Naive thymus-derived CD4-positive, alpha-beta T cell (primary cell): Measurements from ENCODE around the gene PVR. TPM values are rescaled to one million over a fixed set of nuclear protein-coding genes. Genes with fewer than 3 reads are reported as not detected.
A peak's percentile ranks its signal among the peaks of the same experiment; 100 is the strongest.

Experiments used
- ATAC-seq: fragments of 150-1000 bp; cut with Tn5 transposase; 2 replicates; pipeline ENCODE4 v1.10.0; 2021; ENCODE audit warnings: mild to moderate bottlenecking, moderate library complexity
- CTCF ChIA-PET: fragments of 350-600 bp; sonication (Branson Sonifier 250); formaldehyde crosslinking; loops from one replicate; lab custom pipeline; 2021; ENCODE audit warnings: antibody characterized with exemption; lab: Charles Lee
- POLR2A ChIA-PET: fragments of 350-600 bp; sonication (Branson Sonifier 250); formaldehyde crosslinking; loops from one replicate; lab custom pipeline; 2021; ENCODE audit warnings: antibody characterized with exemption, inconsistent platforms; lab: Charles Lee
- DNase-seq, 9 donors: peaks; one replicate each; pipeline versions ENCODE4 v3.0.0 to v3.0.0-alpha.2; 2020 to 2022; ENCODE audit warnings: mixed read lengths in 1 of 9
- H3K27ac ChIP-seq: one replicate; pipeline ENCODE4 v1.7.0; 2013; ENCODE audit warnings: mild to moderate bottlenecking, low read depth, low read length, moderate library complexity
- H3K27me3 ChIP-seq, 2 donors: one replicate each; pipeline ENCODE4 v1.7.0; 2013; ENCODE audit warnings: low read length in 2 of 2, mild to moderate bottlenecking in 2 of 2, moderate library complexity in 2 of 2; ENCODE audit not compliant: control insufficient read depth in 2 of 2, insufficient read depth in 2 of 2
- H3K36me3 ChIP-seq, 3 experiments: 1 replicate in 2 of 3; 2 replicates in 1 of 3; pipeline ENCODE4 v1.7.0; 2013; ENCODE audit warnings: low read length in 3 of 3, mild to moderate bottlenecking in 3 of 3, moderate library complexity in 1 of 3; ENCODE audit not compliant: insufficient read depth in 3 of 3, control insufficient read depth in 2 of 3
- H3K4me1 ChIP-seq, 2 donors: one replicate each; pipeline ENCODE4 v1.7.0; 2013; ENCODE audit warnings: low read length in 2 of 2, mild to moderate bottlenecking in 2 of 2, moderate library complexity in 1 of 2; ENCODE audit not compliant: control insufficient read depth in 2 of 2, insufficient read depth in 2 of 2
- H3K4me3 ChIP-seq: 2 replicates; pipeline ENCODE4 v1.7.0; 2013; ENCODE audit warnings: mild to moderate bottlenecking, low read length
- H3K9me3 ChIP-seq, 3 experiments: 1 replicate in 2 of 3; 2 replicates in 1 of 3; pipeline ENCODE4 v1.7.0; 2013; ENCODE audit warnings: low read length in 3 of 3; ENCODE audit not compliant: control insufficient read depth in 2 of 3
- H3K27ac Mint-ChIP-seq, 9 donors: one replicate each; pipeline ENCODE4 v1.8.0; 2020 to 2022; ENCODE audit warnings: mixed read lengths in 9 of 9, mild to moderate bottlenecking in 8 of 9, moderate library complexity in 5 of 9, inconsistent platforms in 2 of 9
- H3K27me3 Mint-ChIP-seq, 5 donors: one replicate each; pipeline ENCODE4 v1.8.0; 2021 to 2022; ENCODE audit warnings: mixed read lengths in 5 of 5, mild to moderate bottlenecking in 1 of 5
- H3K36me3 Mint-ChIP-seq, 5 donors: one replicate each; pipeline ENCODE4 v1.8.0; 2020 to 2022; ENCODE audit warnings: mixed read lengths in 5 of 5, mild to moderate bottlenecking in 3 of 5, inconsistent platforms in 1 of 5
- H3K4me1 Mint-ChIP-seq, 7 donors: one replicate each; pipeline ENCODE4 v1.8.0; 2020 to 2022; ENCODE audit warnings: mixed read lengths in 7 of 7, mild to moderate bottlenecking in 3 of 7, inconsistent platforms in 1 of 7
- H3K4me3 Mint-ChIP-seq, 10 donors: one replicate each; pipeline ENCODE4 v1.8.0; 2020 to 2022; ENCODE audit warnings: mild to moderate bottlenecking in 10 of 10, mixed read lengths in 10 of 10, moderate library complexity in 6 of 10, inconsistent platforms in 2 of 10
- H3K9me3 Mint-ChIP-seq, 11 donors: one replicate each; pipeline ENCODE4 v1.8.0; 2020 to 2022; ENCODE audit warnings: mixed read lengths in 11 of 11, mild to moderate bottlenecking in 4 of 11, inconsistent platforms in 1 of 11, moderate library complexity in 1 of 11
- intact Hi-C, 2 donors: fragments of 100-400 bp; cut with micrococcal nuclease; formaldehyde crosslinking; loops; one replicate each; pipeline ENCODE4 v1.15.1; 2023
- polyA plus RNA-seq, 2 donors: library from polyadenylated mRNA; unstranded; fragments of 300-500 nt; fragmentation: Illumina TruSeq; gene quantifications; one replicate each; pipeline ENCODE4 v1.2.3, GENCODE V29; 2021
- total RNA-seq, 6 experiments: library from RNA in 5 of 6; stranded (reverse) in 5 of 6; gene quantifications; 1 replicate in 5 of 6; 2 replicates in 1 of 6; pipeline ENCODE4 v1.2.3 and lab custom pipeline; 2021 to 2026

The PVR gene
- total RNA-seq (1 to 10 TPM; 3.3 to 8.4 (median 4.3) TPM), polyA plus RNA-seq (1 to 10 TPM in 1 of 2 donors, under 1 TPM in 1; 0.87 to 1.2 TPM), total RNA-seq (lab: John Stamatoyannopoulos, UW) (4.6 reads per million, percentile 22 among the genes with 10 or more reads in this experiment)

GRCh38 chr19:44643605-44644401, at the start of gene PVR:
TSS of gene PVR (plus strand) at chr19:44643910. CDS start at chr19:44644097, 187 bp downstream.
- Mint-ChIP-seq H3K4me1 (peaks cover 0 to 4% (median 0%) of the 10 kb centered on the region in 7 donors), H3K4me3 (peak within 1 kb of the TSS; percentile 62 to 84 (median 78)), H3K27me3 (peaks cover 0 to 20% (median 0%) of the 10 kb centered on the region in 5 donors), H3K27ac (peak within 1 kb of the TSS in 1 of 9 donors; percentile 46), H3K36me3 (peaks cover 0 to 3% (median 0%) of the 10 kb centered on the region in 5 donors), H3K9me3 (peaks cover 0 to 4% (median 0%) of the 10 kb centered on the region in 11 donors)
- Histone ChIP-seq H3K4me1 (no peaks in the 10 kb centered on the region), H3K27me3 (no peaks in the 10 kb centered on the region), H3K36me3 (no peaks in the 10 kb centered on the region), H3K4me3 (peak within 1 kb of the TSS; percentile 43), H3K9me3 (no peaks in the 10 kb centered on the region), H3K27ac (no peak within 1 kb of the TSS)
- ChIA-PET POLR2A (interaction anchor here (1.1 kb wide), 1 partner anchor 11 kb away, joined by 3 read pairs; no protein-coding TSS in a partner anchor), CTCF (no interaction called here)
- intact Hi-C loops, result no loop called here
- ATAC-seq (peak; percentile 76), DNase-seq (peak in 4 of 9 donors; percentile 11 to 55 (median 16))

- no peak overlapping the region for H3K4me3 Mint-ChIP-seq
- ATAC-seq (no peak), DNase-seq (no peak)
- H3K27me3 Mint-ChIP-seq, result peaks cover 0 to 32% (median 11%) of the 10 kb centered on the region in 5 donors
- intact Hi-C loops, result no loop called here
- no peak overlapping the region for H3K27ac ChIP-seq
- no peak overlapping the region for H3K4me3 ChIP-seq
- H3K27me3 ChIP-seq, result no peaks in the 10 kb centered on the region
- CTCF ChIA-PET, result no interaction called here
- H3K4me1 ChIP-seq, result no peaks in the 10 kb centered on the region
- H3K9me3 ChIP-seq, result no peaks in the 10 kb centered on the region
- no peaks in the 10 kb centered on the region for H3K4me1 Mint-ChIP-seq
- H3K27ac Mint-ChIP-seq, result no peak overlapping the region
- POLR2A ChIA-PET, result no interaction called here
- H3K9me3 Mint-ChIP-seq, result peaks cover 0 to 24% (median 12%) of the 10 kb centered on the region in 11 donors
- H3K36me3 Mint-ChIP-seq, result peaks cover 0 to 7% (median 0%) of the 10 kb centered on the region in 5 donors
- H3K36me3 ChIP-seq, result no peaks in the 10 kb centered on the region
Observed at GRCh38 chr19:44596428-44597130, 47.1 kb upstream of the PVR start.

GRCh38 chr19:44597131-44597491, 46.6 kb upstream of the PVR start:
- no peaks in the 10 kb centered on the region for H3K9me3 ChIP-seq
- H3K27me3 ChIP-seq, result no peaks in the 10 kb centered on the region
- peaks cover 0 to 7% (median 0%) of the 10 kb centered on the region in 5 donors for H3K36me3 Mint-ChIP-seq
- DNase-seq (no peak), ATAC-seq (no peak)
- no peaks in the 10 kb centered on the region for H3K36me3 ChIP-seq
- no peaks in the 10 kb centered on the region for H3K4me1 ChIP-seq
- no peak overlapping the region for H3K4me3 ChIP-seq
- ChIA-PET CTCF (no interaction called here), POLR2A (no interaction called here)
- intact Hi-C loops, result no loop called here
- H3K4me1 Mint-ChIP-seq, result no peaks in the 10 kb centered on the region
- H3K4me3 Mint-ChIP-seq, result no peak overlapping the region
- H3K27me3 Mint-ChIP-seq, result peaks cover 0 to 32% (median 11%) of the 10 kb centered on the region in 5 donors
- H3K27ac Mint-ChIP-seq, result no peak overlapping the region
- no peak overlapping the region for H3K27ac ChIP-seq
- peaks cover 0 to 24% (median 12%) of the 10 kb centered on the region in 11 donors for H3K9me3 Mint-ChIP-seq

- ATAC-seq (no peak), DNase-seq (no peak)
- H3K9me3 ChIP-seq, result no peaks in the 10 kb centered on the region
- no peak overlapping the region for H3K4me3 ChIP-seq
- ChIA-PET POLR2A (no interaction called here), CTCF (no interaction called here)
- H3K27me3 ChIP-seq, result no peaks in the 10 kb centered on the region
- H3K4me1 ChIP-seq, result no peaks in the 10 kb centered on the region
- Mint-ChIP-seq H3K4me1 (no peaks in the 10 kb centered on the region), H3K27me3 (peaks cover 0 to 32% (median 9%) of the 10 kb centered on the region in 5 donors), H3K9me3 (peaks cover 0 to 24% (median 12%) of the 10 kb centered on the region in 11 donors), H3K36me3 (peaks cover 0 to 7% (median 0%) of the 10 kb centered on the region in 5 donors), H3K27ac (no peak overlapping the region), H3K4me3 (no peak overlapping the region)
- no peaks in the 10 kb centered on the region for H3K36me3 ChIP-seq
- intact Hi-C loops, result no loop called here
- H3K27ac ChIP-seq, result no peak overlapping the region
Observed at GRCh38 chr19:44598355-44598754, 45.4 kb upstream of the PVR start.

- no peaks in the 10 kb centered on the region for H3K9me3 ChIP-seq
- Mint-ChIP-seq H3K27me3 (peaks cover 0 to 32% (median 9%) of the 10 kb centered on the region in 5 donors), H3K4me1 (no peaks in the 10 kb centered on the region), H3K27ac (no peak overlapping the region), H3K4me3 (no peak overlapping the region), H3K9me3 (peaks cover 0 to 24% (median 12%) of the 10 kb centered on the region in 11 donors), H3K36me3 (peaks cover 0 to 7% (median 0%) of the 10 kb centered on the region in 5 donors)
- ATAC-seq (no peak), DNase-seq (no peak)
- no peak overlapping the region for H3K4me3 ChIP-seq
- no peaks in the 10 kb centered on the region for H3K36me3 ChIP-seq
- CTCF ChIA-PET, result no interaction called here
- H3K27ac ChIP-seq, result no peak overlapping the region
- H3K4me1 ChIP-seq, result no peaks in the 10 kb centered on the region
- no peaks in the 10 kb centered on the region for H3K27me3 ChIP-seq
- POLR2A ChIA-PET, result no interaction called here
- intact Hi-C loops, result no loop called here
Observed at GRCh38 chr19:44598880-44599279, 44.8 kb upstream of the PVR start.

GRCh38 chr19:44600466-44600865, 43.2 kb upstream of the PVR start:
- H3K27me3 Mint-ChIP-seq, result peaks cover 0 to 36% (median 5%) of the 10 kb centered on the region in 5 donors
- Histone ChIP-seq H3K9me3 (no peaks in the 10 kb centered on the region), H3K27me3 (no peaks in the 10 kb centered on the region), H3K36me3 (no peaks in the 10 kb centered on the region), H3K4me1 (no peaks in the 10 kb centered on the region), H3K27ac (no peak overlapping the region), H3K4me3 (no peak overlapping the region)
- ChIA-PET POLR2A (no interaction called here), CTCF (no interaction called here)
- H3K27ac Mint-ChIP-seq, result no peak overlapping the region
- intact Hi-C loops, result no loop called here
- peaks cover 0 to 23% (median 11%) of the 10 kb centered on the region in 11 donors for H3K9me3 Mint-ChIP-seq
- H3K36me3 Mint-ChIP-seq, result peaks cover 0 to 7% (median 0%) of the 10 kb centered on the region in 5 donors
- H3K4me3 Mint-ChIP-seq, result no peak overlapping the region
- no peak for DNase-seq
- peaks cover 0 to 2% (median 0%) of the 10 kb centered on the region in 7 donors for H3K4me1 Mint-ChIP-seq
- no peak for ATAC-seq
